Fibroblast of gingiva (primary cell): ENCODE data around the gene SLC25A48.
"Not testable (repeated sequence)": the region's sequence is repeated elsewhere in the genome, so short reads cannot be mapped to it uniquely, and the experiment has no call there.

ENCODE experiments used
- DNase-seq: peaks from one replicate; pipeline ENCODE4 v3.0.0-alpha.2; 2011; ENCODE audit warnings: low read depth

The SLC25A48 gene

GRCh38 chr5:135857630-135858311 lies 23.3 kb downstream of the SLC25A48 start:
- no peak for DNase-seq

DNA sequence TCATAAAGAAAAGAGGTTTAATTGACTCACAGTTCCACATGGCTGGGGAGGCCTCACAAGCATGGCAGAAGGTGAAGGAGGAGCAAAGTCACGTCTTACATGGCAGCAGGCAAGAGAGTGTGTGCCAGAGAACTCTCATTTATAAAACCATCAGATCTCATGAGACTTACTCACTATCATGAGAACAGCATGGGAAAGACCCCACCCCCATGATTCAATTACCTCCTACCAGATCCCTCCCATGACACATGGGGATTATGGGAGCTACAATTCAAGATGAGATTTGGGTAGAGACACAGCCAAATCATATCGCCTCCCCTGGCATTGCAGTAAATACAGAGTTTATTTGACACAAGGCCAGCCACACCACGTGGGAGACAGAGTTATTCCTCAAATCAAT lies 24.7 kb downstream of the SLC25A48 start:
- DNase-seq, result not testable (repeated sequence)

- DNase-seq, result no peak
Observed at GRCh38 chr5:135859641-135860040, 25.2 kb downstream of the SLC25A48 start.

GRCh38 chr5:135861641-135862040 lies 27.2 kb downstream of the SLC25A48 start:
- no peak for DNase-seq

GRCh38 chr5:135862086-135862485 lies 27.6 kb downstream of the SLC25A48 start:
- no peak for DNase-seq

DNA sequence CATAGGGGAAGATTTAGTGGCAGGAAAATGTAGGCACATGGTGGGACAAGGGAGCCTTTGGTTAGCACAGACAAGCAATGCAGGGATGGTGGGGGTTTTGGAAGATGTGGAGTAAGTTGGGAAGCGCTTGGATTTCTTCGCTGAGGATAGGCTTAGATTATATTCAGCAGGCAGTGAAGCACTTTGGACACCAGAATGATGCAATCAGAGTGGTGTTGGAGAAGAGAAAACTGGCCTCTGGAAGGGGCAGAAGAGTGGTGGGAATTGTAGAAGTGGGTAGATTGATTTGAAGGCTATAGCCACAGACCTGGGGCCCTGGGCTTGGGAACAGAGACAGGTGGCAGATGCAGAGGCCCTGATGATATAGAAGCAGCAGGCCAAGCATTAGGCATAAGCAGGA lies 28.3 kb downstream of the SLC25A48 start:
- no peak for DNase-seq

DNA sequence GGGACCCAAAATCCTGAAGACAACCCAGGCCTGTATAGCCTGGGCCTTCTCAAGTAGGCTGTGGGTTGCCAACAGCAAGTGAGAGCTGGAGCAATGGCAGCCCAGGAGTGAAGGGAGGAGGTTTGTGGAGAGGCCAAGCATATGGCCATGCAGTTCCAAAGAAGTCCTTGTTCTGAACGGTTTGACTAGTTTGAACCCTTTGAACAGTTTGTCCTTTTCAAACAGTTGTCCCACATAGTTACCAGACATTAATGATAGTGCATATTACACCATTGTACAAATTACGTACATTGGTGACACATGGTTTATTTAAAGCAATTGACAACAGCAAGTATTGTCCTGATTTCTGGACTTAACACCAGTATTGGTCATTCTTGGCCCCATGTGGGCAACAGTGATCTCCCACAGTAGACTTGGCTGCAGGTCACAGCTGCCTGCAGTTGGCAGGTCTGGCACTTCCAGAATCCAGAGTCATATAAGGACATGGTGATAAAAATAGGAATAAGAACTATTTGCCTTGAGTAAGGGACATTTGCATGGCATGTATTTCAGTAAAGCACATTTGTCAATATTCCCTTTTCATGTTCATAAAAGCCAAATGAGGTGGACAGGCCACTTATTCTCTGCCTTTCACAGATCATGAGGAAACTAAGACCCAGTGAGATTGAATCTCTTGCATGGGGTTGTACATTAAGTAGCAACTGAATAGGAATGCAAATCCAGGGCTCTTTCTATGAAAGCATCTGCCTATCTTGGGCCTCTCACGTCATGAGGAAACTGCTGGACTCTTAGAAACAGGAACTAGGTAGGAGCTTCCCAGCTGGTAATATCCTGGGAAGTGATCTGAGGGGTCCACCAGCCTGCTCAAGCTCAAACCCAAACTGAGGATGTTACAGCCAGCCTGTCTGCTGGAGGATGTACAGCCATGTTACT lies 30.3 kb downstream of the SLC25A48 start:
- no peak for DNase-seq

- no peak for DNase-seq
Observed at GRCh38 chr5:135866016-135866415, 31.6 kb downstream of the SLC25A48 start.

- no peak for DNase-seq
Observed at GRCh38 chr5:135867599-135867998, 33.1 kb downstream of the SLC25A48 start.

DNA sequence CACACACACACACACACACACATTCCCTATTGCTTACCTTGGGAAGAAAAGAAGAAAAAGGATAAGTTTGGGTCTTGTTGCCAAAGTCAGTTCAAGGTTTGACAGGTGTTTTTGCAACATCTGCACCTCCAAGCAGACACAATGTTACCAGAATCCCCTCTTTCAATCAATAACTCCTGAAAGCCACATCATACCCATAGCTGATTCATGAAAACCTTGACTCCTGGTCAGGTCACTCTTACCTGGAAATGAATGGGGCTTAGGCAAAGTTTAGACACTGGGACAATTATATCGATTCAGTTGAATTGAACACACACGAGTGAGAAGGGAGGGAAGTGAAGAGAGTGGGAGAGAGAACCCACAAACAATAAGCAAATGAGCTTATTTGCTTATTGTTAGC lies 34.2 kb downstream of the SLC25A48 start:
- DNase-seq, result no peak

DNA sequence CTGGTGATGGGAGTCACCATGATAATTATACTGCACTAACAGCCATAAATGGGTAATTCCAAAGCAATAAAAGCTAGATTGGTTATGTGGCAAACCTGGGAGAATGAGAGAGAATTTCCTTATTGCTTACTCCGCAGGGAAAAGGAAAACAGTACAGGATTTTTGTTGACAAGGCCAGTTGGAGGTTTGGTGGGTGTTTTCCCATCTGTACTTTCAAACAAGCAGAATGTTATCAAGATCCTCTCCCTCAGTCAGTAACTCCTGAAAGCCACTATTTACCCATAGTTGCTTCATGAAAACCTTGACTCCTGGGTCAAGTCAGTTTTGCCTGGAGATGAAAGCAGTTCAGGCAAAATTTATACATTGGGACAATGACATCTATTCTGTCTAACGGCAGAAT lies 34.8 kb downstream of the SLC25A48 start:
- DNase-seq, result no peak

- DNase-seq, result no peak
Observed at GRCh38 chr5:135869935-135870334, 35.5 kb downstream of the SLC25A48 start.

DNA sequence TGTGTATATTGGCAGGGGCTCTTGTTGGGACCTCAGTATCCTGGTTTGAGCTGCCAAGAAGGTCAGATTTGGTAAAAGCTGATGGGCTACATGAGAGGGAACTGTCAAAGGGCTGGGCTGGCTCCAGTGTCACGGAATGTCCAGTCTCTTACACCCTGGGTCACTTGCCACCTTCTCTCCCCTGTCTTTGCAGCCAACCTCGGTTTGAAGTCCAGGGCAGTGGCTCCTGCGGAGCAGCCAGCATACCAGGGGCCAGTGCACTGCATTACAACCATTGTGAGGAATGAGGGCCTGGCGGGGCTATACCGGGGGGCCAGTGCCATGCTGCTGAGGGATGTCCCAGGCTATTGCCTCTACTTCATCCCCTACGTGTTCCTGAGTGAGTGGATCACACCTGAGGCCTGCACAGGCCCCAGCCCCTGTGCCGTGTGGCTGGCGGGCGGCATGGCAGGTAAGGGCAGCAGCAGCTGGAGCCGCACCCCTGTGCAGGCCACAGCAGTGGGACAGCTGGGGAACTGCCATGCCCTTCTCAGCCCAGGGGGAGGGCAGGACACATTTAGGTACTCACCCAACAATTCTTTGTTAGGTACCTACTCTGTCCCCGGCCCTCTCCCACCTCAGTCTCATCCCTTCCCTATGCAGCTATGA lies 36.9 kb downstream of the SLC25A48 start:
- no peak for DNase-seq

DNA sequence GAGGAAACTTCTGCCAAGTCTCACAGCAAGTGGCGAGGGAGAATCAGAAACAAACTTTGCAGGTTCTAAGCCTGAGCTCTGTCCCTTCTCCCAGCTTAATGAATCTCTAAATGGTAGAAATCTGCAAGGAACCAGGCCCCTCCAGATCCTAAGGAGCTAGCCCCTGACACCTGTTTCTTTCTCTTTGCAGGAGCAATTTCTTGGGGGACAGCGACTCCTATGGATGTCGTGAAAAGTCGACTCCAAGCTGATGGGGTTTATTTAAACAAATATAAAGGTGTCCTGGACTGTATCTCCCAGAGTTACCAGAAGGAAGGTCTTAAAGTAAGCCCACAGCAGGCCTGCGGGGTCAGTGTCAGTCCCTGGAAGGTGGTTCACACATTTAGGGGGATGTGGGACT lies 39.4 kb downstream of the SLC25A48 start:
- no peak for DNase-seq

- DNase-seq, result no peak
Observed at GRCh38 chr5:135874461-135874860, 40.0 kb downstream of the SLC25A48 start.

- DNase-seq, result no peak
Observed at GRCh38 chr5:135875567-135875966, 41.1 kb downstream of the SLC25A48 start.

- no peak for DNase-seq
Observed at GRCh38 chr5:135876146-135876545, 41.7 kb downstream of the SLC25A48 start.

DNA sequence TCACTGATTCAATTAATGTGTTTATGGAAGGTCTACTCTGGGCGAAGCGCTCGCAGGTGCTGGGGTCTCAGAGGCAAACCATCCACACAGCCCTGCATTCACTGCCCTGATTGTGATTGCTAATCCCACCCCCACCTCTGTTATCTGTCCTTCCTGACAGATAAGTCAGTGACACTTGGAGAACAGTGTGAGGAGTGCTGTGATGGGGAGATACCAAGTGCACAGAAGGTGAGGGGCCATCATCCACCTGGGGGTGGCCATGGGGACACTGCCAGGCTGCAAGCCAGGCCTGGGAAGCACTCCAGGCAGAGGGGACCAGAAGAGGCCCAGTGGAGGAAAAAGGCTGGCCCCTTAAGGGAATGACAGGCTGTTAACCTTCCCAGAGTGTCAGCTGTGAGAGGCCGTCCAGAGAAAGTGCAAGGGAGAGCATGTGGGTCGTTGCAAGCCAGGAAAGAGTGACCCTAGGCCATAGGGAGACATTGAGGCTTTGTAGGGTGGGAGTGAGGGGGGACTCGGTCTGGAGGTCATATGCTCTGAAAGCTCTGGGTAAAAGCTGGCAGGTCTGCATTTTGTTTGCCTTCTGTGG lies 43.2 kb downstream of the SLC25A48 start:
- DNase-seq, result no peak

DNA sequence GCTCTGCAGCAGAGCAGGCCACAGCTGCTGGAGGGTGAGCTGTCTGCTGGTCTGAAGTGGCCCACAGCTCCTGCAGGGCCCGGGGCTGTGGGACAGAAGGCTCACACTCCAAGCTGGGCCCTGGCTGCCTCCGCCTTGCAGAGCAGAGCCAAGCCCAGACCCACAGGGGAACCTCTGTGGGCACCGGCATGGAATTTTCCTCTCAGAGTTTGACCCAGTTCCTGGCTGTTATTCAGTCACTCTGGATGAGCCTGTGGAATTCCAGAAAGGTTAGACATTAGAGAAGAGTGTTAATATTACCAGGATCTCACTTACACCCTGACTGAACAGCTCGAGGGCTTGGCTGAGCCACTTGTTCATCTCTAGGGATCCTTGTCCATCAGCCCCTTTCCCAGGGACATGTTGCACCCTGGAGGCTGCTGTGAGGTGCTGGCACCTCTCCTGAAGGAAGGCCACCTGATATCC lies 43.7 kb downstream of the SLC25A48 start:
- no peak for DNase-seq

GRCh38 chr5:135879591-135879990 lies 45.1 kb downstream of the SLC25A48 start:
- no peak for DNase-seq

DNA sequence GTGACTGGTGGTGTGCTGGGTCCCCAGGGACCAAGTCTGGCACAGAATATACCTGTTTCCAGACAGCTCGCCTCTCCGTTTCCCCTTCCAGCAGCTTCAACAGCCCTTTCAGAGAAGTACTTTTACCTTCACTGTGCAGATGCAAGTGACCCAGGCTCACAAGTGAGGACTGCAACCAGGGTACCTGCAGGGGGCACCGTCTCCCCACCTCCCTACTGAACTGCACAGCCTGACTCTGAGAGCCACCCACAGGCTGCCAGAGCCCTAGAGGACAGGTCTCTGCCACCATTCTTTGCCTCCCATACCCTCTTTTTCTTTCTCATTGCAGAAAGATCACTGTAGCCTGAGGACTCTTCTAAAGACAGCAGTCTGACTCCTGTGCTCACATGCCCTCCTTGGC lies 45.8 kb downstream of the SLC25A48 start:
- DNase-seq, result no peak

DNA sequence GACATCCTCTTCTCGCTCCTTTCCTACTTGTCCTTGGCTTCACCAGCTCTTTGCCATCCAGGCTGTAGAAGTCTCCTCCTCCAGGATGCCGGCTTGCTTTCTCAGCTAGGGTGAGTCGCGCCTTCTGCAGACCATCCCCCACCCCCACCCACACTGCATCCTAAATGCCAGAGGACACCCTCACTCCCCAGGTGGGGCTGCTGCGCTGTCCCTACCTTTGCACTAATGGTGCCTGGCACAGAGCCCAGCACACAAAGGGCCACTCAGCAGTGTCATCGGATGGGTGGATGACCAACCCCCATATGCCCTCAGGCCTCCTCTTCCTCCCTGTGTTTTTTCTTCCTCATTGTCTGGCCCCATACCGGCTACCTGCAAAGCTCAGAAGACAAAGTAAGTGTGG lies 46.3 kb downstream of the SLC25A48 start:
- no peak for DNase-seq
